GM21528 (cell line): ENCODE measurements around the gene HLA-DPB1.

Source experiments
- ATAC-seq: cut with Tn5 transposase; IDR thresholded peaks from one replicate; pipeline ENCODE4 v1.9.1; 2021; ENCODE audit warnings: mild to moderate bottlenecking, moderate library complexity; ENCODE audit not compliant: unreplicated experiment, low FRiP score

Gene HLA-DPB1

GRCh38 chr6:33124947-33125346 is 49.2 kb downstream of the HLA-DPB1 start:
- no peak for ATAC-seq

GRCh38 chr6:33126101-33126714 is 50.4 kb downstream of the HLA-DPB1 start:
- no peak for ATAC-seq

- ATAC-seq = no peak
Observed at GRCh38 chr6:33128318-33128717, 52.5 kb downstream of the HLA-DPB1 start.

- no peak for ATAC-seq
Observed at GRCh38 chr6:33132081-33132524, 56.3 kb downstream of the HLA-DPB1 start.

GRCh38 chr6:33136310-33136900 is 60.6 kb downstream of the HLA-DPB1 start:
- no peak for ATAC-seq
